Mononuclear cell (primary cell): ENCODE measurements around the gene SLC24A3. TPM values are rescaled to one million over a fixed set of nuclear protein-coding genes. Genes with fewer than 3 reads are reported as not detected.
A peak's percentile ranks its signal among the peaks of the same experiment; 100 is the strongest.
"Not testable (repeated sequence)": the region's sequence is repeated elsewhere in the genome, so short reads cannot be mapped to it uniquely, and the experiment has no call there.

Source experiments
- H3K27me3 ChIP-seq: 2 replicates; pipeline ENCODE4 v1.6.0; 2011; ENCODE audit warnings: low read length, control low read depth; ENCODE audit not compliant: insufficient read depth
- H3K4me1 ChIP-seq: 2 replicates; pipeline ENCODE4 v1.5.1; 2011; ENCODE audit warnings: mild to moderate bottlenecking, low read length, control low read depth; ENCODE audit not compliant: insufficient read depth
- H3K4me3 ChIP-seq: 2 replicates; pipeline ENCODE4 v1.5.1; 2011; ENCODE audit warnings: mild to moderate bottlenecking, low read length, moderate library complexity
- H3K9me3 ChIP-seq: 2 replicates; pipeline ENCODE4 v1.5.1; 2011; ENCODE audit warnings: low read depth, mild to moderate bottlenecking, control low read depth, low read length
- total RNA-seq: library from RNA; depleted of rRNA; stranded (reverse); fragments of >200 nt; gene quantifications from one replicate; pipeline ENCODE4 v1.2.3, GENCODE V29; 2012

The SLC24A3 gene
- total RNA-seq, 1 donor: 1.0 TPM

DNA sequence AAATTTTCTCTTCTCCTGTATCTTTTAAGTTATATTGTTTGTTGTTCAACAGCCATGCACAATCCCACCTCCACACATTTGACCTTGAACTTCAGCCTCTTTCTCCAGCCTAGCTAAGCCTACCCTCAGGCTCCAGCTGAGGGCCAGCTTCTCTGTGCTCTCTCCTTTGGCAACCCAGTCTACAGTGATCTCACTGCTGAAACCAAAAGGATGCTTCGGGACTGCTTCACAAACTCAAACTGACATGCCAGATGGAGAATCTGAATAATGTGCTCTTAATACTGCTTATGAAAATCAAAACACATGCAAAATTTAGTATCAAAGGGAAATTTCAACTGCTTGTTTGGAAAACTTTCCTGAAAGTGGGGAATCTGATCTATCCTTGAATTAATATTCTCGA lies 529.5 kb downstream of the SLC24A3 start:
- H3K27me3 ChIP-seq: no peaks in the 10 kb centered on the region
- no peak overlapping the region for H3K4me3 ChIP-seq
- peaks cover 21% of the 10 kb centered on the region for H3K4me1 ChIP-seq
- no peaks in the 10 kb centered on the region for H3K9me3 ChIP-seq

GRCh38 chr20:19742974-19743639 lies 530.7 kb downstream of the SLC24A3 start:
- peaks cover 15% of the 10 kb centered on the region for H3K4me1 ChIP-seq
- H3K4me3 ChIP-seq: no peak overlapping the region
- H3K9me3 ChIP-seq: no peaks in the 10 kb centered on the region
- H3K27me3 ChIP-seq: no peaks in the 10 kb centered on the region

DNA sequence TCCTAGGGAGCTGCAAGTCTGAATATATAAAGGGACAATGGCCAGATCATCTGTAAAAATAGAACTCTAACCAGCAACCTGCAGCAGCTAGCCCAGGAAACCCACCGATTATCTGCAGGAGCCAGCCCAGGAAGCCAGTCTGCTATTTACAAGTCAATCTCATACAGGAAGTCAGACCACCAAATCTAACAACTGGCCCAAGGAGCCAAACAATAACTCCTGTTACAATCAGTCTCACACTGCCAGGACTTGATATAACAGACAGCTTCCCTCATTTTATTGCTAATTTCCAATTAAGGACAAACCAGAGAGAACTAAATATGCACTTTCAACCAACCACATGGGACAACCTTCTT lies 531.2 kb downstream of the SLC24A3 start:
- H3K9me3 ChIP-seq: no peaks in the 10 kb centered on the region

GRCh38 chr20:19745106-19745505 lies 532.7 kb downstream of the SLC24A3 start:
- Histone ChIP-seq H3K4me1 (peaks cover 15% of the 10 kb centered on the region), H3K9me3 (no peaks in the 10 kb centered on the region), H3K4me3 (no peak overlapping the region), H3K27me3 (no peaks in the 10 kb centered on the region)

More for the DNA sequence above, 531.2 kb downstream of the SLC24A3 start:
- peaks cover 15% of the 10 kb centered on the region for H3K4me1 ChIP-seq
- H3K4me3 ChIP-seq: no peak overlapping the region
- no peaks in the 10 kb centered on the region for H3K27me3 ChIP-seq

DNA sequence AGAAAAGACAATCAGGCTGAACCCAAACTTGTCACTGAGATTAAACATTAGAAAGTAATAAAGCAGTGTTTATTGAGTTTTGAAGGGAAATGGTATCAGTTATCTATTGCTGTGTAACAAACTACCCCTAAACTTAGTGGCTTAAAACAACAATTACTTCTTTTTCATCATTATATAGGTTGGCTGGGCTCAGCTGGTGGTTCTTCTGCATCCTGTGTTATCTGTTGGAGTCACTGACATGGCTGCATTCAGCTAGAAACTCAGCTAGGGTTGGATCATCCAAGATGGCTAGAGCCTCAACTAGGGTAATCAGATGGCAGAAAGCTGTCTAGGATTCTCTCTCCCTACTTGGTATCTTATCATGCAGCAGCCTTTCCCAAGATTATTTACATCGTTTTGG lies 533.1 kb downstream of the SLC24A3 start:
- Histone ChIP-seq H3K27me3 (no peaks in the 10 kb centered on the region), H3K9me3 (no peaks in the 10 kb centered on the region), H3K4me1 (peaks cover 19% of the 10 kb centered on the region), H3K4me3 (no peak overlapping the region)

GRCh38 chr20:19746396-19746795 lies 534.0 kb downstream of the SLC24A3 start:
- Histone ChIP-seq H3K9me3 (no peaks in the 10 kb centered on the region), H3K4me3 (no peak overlapping the region), H3K27me3 (no peaks in the 10 kb centered on the region), H3K4me1 (peaks cover 27% of the 10 kb centered on the region)

DNA sequence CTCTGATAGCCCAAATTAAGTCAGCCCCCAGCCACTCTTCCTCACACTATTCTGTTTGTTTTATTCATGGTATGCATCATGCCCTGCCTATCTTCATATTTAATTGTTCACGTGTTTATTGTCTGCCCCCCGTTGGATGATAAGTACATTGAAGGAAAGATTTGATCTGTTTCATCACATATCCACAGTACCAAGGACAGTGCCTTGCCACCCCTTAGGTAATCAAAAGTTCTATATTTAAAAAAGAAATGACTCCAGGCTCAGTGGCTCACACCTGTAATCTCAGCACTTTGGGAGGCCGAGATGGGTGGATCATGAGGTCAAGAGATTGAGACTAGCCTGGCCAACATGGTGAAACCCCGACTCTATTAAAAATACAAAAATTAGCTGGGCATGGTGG lies 535.5 kb downstream of the SLC24A3 start:
- no peaks in the 10 kb centered on the region for H3K9me3 ChIP-seq
- peaks cover 26% of the 10 kb centered on the region for H3K4me1 ChIP-seq
- H3K4me3 ChIP-seq: no peak overlapping the region
- no peaks in the 10 kb centered on the region for H3K27me3 ChIP-seq

DNA sequence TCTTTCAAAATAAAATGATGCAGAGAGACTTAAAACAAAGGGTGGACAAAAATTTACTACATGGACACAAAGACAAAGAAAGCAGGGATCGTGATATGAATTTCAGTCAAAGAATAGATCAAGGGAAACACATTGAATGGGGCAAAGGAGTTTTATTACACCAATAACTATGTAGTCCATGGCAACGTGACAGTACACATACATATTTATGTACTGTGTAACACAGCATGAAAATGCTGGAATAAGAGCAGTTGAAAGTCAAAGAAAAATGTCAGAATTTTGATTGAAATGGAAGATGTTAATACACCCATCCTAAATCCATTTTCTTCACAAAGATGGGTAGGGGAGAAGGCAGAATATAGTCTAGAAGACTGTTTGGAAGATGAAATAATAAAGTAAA lies 536.2 kb downstream of the SLC24A3 start:
- no peaks in the 10 kb centered on the region for H3K9me3 ChIP-seq
- no peak overlapping the region for H3K4me3 ChIP-seq
- no peaks in the 10 kb centered on the region for H3K27me3 ChIP-seq
- peaks cover 18% of the 10 kb centered on the region for H3K4me1 ChIP-seq

DNA sequence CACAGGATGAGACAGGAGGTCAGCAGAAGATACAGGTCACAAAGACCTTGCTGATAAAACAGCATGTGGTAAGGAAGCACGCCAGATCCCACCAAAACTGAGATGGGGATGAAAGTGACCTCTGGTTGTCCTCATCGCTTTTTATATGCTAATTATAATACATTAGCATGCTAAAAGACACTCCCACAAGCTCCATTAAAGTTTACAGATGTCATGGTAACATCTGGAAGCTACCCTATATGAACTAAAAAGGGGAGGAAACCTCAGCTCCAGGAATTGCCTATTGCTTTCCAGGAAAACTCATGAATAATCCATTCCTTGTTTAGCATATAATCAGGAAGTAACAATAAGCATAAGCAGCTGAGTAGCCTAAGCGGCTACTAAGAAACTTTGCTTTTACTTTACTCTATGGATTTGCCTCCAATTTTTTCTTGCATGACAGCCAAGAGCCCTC lies 537.2 kb downstream of the SLC24A3 start:
- H3K27me3 ChIP-seq: no peaks in the 10 kb centered on the region
- no peaks in the 10 kb centered on the region for H3K9me3 ChIP-seq
- H3K4me1 ChIP-seq: peaks cover 15% of the 10 kb centered on the region
- no peak overlapping the region for H3K4me3 ChIP-seq

- no peaks in the 10 kb centered on the region for H3K27me3 ChIP-seq
Measured at GRCh38 chr20:19750101-19750606, 537.7 kb downstream of the SLC24A3 start.

GRCh38 chr20:19750907-19751636 lies 538.6 kb downstream of the SLC24A3 start:
- no peak overlapping the region for H3K4me3 ChIP-seq
- H3K9me3 ChIP-seq: no peaks in the 10 kb centered on the region
- no peaks in the 10 kb centered on the region for H3K27me3 ChIP-seq
- H3K4me1 ChIP-seq: peaks cover 15% of the 10 kb centered on the region

More at GRCh38 chr20:19750101-19750606, 537.7 kb downstream of the SLC24A3 start:
- no peaks in the 10 kb centered on the region for H3K9me3 ChIP-seq
- no peak overlapping the region for H3K4me3 ChIP-seq
- peaks cover 15% of the 10 kb centered on the region for H3K4me1 ChIP-seq

GRCh38 chr20:19754201-19754600 lies 541.8 kb downstream of the SLC24A3 start:
- Histone ChIP-seq H3K27me3 (peaks cover 12% of the 10 kb centered on the region), H3K4me1 (peaks cover 33% of the 10 kb centered on the region)
- H3K4me3 ChIP-seq, H3K9me3 ChIP-seq: not testable (repeated sequence)

- Histone ChIP-seq H3K4me3 (peak overlapping the region; percentile 47), H3K4me1 (peaks cover 33% of the 10 kb centered on the region), H3K27me3 (peaks cover 14% of the 10 kb centered on the region), H3K9me3 (no peaks in the 10 kb centered on the region)
Measured at GRCh38 chr20:19756761-19757486, 544.5 kb downstream of the SLC24A3 start.

DNA sequence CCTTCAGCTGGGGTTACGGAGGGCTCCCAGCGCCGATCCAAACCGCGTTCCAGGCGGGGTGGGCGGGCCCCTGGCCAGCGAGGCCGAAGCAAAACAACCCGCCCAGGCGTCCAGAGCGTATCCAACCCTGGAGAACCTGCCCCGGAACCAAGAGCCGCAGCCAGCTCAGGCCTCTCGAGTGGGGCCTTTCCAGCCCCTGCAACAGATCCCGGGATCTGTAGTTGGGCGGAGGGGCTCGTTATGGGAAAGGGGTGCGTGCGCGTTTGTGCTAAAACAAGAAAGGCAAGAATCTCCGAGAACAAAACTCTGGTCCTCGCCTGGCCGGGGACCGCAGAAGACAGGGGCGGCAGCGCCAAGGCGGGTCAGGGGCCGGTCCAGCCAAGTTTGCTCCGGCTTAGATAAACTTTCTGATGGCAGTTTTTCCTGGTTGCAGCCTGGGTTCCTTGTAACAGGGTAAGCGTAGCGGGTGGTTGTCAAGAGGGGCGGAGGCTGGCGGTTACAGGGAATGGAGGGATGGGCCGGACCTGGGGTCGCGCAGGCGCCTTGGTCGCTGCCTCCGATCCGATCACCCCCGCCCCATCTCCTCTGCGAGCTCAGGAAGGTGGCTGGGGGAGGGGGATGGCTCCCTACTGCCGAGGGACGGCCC lies 545.2 kb downstream of the SLC24A3 start:
- Histone ChIP-seq H3K4me1 (peaks cover 33% of the 10 kb centered on the region), H3K4me3 (peak overlapping the region; percentile 47), H3K27me3 (peaks cover 14% of the 10 kb centered on the region), H3K9me3 (no peaks in the 10 kb centered on the region)

- Histone ChIP-seq H3K4me3 (peak within 1 kb of the TSS; percentile 47), H3K4me1 (peaks cover 33% of the 10 kb centered on the region), H3K9me3 (no peaks in the 10 kb centered on the region), H3K27me3 (peaks cover 14% of the 10 kb centered on the region)
Measured at GRCh38 chr20:19758133-19758500, 545.7 kb downstream of the SLC24A3 start, which contains the start of gene RIN2. Gene RIN2, plus strand, starts transcription at chr20:19758258. Its CDS starts 131,344 bp downstream, at chr20:19889602.
